Astrocyte of the spinal cord (primary cell): ENCODE results near the gene FAM118B.

Experiments used
- DNase-seq: peaks from one replicate; pipeline ENCODE4 v3.0.0; 2011; ENCODE audit warnings: low read depth, low spot score
- H3K4me3 ChIP-seq: 2 replicates; pipeline ENCODE4 v1.5.1; 2011; ENCODE audit warnings: low read depth, mild to moderate bottlenecking, low read length, moderate library complexity
- CTCF ChIP-seq: IDR thresholded peaks from 2 replicates; pipeline ENCODE4 v1.5.1; 2012; ENCODE audit warnings: low read depth, mild to moderate bottlenecking, low read length, inconsistent platforms
- in situ Hi-C: cut with HindIII; loops from 2 replicates; pipeline ENCODE4 v1.10.0; 2017; ENCODE audit warnings: low sequenced_read_pairs

FAM118B gene

GRCh38 chr11:126277322-126277721, 65.7 kb downstream of the FAM118B start:
- H3K4me3 ChIP-seq = no peak overlapping the region
- in situ Hi-C loops = no loop called here
- TF ChIP-seq CTCF = no peak
- no peak for DNase-seq

DNA sequence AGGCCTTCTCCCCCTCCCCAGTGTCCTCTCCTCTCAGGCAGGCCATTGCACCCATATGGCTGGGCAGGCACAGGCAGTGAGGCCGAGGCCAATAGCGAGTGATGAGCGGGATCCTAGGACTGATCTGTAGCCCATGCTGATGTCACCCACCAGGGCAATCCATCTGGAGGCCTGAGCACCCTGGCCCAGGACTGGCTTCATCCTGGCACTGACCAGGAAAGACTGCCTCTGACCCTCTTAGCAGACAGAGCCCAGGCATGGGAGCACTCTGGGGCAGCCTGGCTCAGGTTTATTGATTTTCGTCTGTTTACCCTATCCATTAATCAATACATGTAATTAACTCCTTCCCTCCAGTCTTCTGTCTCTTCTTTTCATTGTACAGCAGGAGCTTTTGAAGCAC, 66.2 kb downstream of the FAM118B start:
- in situ Hi-C loops = no loop called here
- H3K4me3 ChIP-seq = no peak overlapping the region
- no peak for TF ChIP-seq CTCF

DNA sequence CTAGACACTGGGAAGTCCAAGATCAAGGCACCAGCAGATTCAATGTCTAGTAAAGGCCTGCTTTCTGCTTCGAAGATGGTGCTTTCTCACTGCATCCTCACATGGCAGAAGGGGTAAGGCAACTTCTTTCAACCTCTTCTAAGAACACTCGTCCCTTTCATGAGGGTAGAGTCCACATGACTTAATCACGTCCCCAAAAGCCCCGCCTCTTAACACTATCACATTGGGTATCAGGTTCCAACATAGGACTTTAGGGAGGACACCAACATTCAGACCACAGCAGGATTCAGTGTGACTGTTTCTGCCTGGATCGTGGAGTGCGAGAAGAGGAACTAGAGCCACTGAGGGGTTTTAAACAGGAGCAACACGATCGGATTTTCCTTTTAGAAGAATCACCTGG, 67.6 kb downstream of the FAM118B start:
- in situ Hi-C loops = no loop called here

More for the DNA sequence above, 66.2 kb downstream of the FAM118B start:
- DNase-seq = no peak

GRCh38 chr11:126280595-126280994, 69.0 kb downstream of the FAM118B start:
- no peak for TF ChIP-seq CTCF
- in situ Hi-C loops = no loop called here
- no peak overlapping the region for H3K4me3 ChIP-seq
- no peak for DNase-seq

More for the DNA sequence above, 67.6 kb downstream of the FAM118B start:
- H3K4me3 ChIP-seq = no peak overlapping the region
- no peak for DNase-seq
- TF ChIP-seq CTCF = no peak

DNA sequence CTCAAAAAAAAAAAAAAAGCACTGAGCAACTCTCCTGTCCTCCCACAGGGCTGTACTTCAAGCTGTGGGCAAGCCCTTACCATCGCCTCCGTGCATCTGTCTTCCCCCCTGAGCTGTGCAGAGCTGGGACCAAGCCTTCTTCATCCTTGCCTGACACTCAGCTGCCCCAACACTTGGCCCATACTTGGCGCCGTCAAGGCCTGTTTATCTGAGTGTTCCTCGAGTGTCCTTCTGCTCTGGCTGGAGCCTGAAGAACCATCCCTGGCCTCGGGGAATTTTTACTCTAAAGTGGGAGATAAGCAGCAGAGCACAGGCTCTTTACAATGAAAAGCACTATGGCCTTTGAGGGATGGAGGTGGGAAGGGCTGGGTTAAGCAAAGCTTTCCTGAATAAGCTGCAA, 69.7 kb downstream of the FAM118B start:
- TF ChIP-seq CTCF = no peak
- no peak overlapping the region for H3K4me3 ChIP-seq
- in situ Hi-C loops = no loop called here
- DNase-seq = no peak

- no peak for DNase-seq
- TF ChIP-seq CTCF = no peak
- in situ Hi-C loops = no loop called here
- H3K4me3 ChIP-seq = no peak overlapping the region
Measured at GRCh38 chr11:126281666-126282175, 70.1 kb downstream of the FAM118B start.

- in situ Hi-C loops = no loop called here
- H3K4me3 ChIP-seq = peak overlapping the region; percentile 63
- peak; percentile 42 for DNase-seq
- no peak for TF ChIP-seq CTCF
Measured at GRCh38 chr11:126282361-126282735, 70.8 kb downstream of the FAM118B start.
